Pancreas (tissue), 10 donors: ENCODE data around the gene PABPN1L. TPM values are rescaled to one million over a fixed set of nuclear protein-coding genes. Genes with fewer than 3 reads are reported as not detected.

Experiments used
- ATAC-seq, 4 donors: fragments of 200-7000 bp; cut with Tn5 transposase; one replicate each; pipeline versions ENCODE4 v1.8.0 to v1.9.1; 2020; ENCODE audit warnings: mild to moderate bottlenecking in 4 of 4, moderate library complexity in 4 of 4
- DNase-seq, 6 donors: peaks; one replicate each; pipeline ENCODE4 v3.0.0-alpha.2; 2020
- FAIRE-seq: peaks from 2 replicates; lab custom pipeline; 2012; peaks lifted over from hg19 to GRCh38; lab: Jason Lieb, UNC
- H3K27ac ChIP-seq, 4 donors: fragments of 200-600 bp; sonication (generic); 1 replicate in 3 of 4; 2 replicates in 1 of 4; pipeline versions ENCODE4 v1.5.0 to v1.8.0; 2020
- H3K27me3 ChIP-seq, 4 donors: fragments of 200-600 bp; one replicate each; pipeline ENCODE4 v1.8.0; 2021
- H3K36me3 ChIP-seq, 3 donors: fragments of 200-600 bp; sonication (generic) in 1 of 3; one replicate each; pipeline versions ENCODE4 v1.5.0 to v1.8.0; 2020 to 2021
- H3K4me1 ChIP-seq, 3 donors: fragments of 200-600 bp; one replicate each; pipeline ENCODE4 v1.8.0; 2021
- H3K4me3 ChIP-seq, 4 donors: fragments of 200-600 bp; sonication (generic) in 2 of 4; one replicate each; pipeline versions ENCODE4 v1.5.0 to v1.8.0; 2020 to 2021
- H3K9me3 ChIP-seq, 4 donors: fragments of 200-600 bp; one replicate each; pipeline ENCODE4 v1.8.0; 2021
- CTCF ChIP-seq, 4 donors: fragments of 200-600 bp; sonication (generic) in 3 of 4; IDR thresholded peaks; one replicate each; pipeline versions ENCODE4 v1.5.0 to v1.8.0; 2021; ENCODE audit warnings: antibody characterized with exemption in 4 of 4
- WGBS, 2 donors: extraction: QIAGEN DNeasy Blood & Tissue Kit; methylation state at CpG; one replicate each; pipeline ENCODE4 v1.1.7; 2013; 5-methylcytosine and 5-hydroxymethylcytosine counted together
- intact Hi-C, 3 donors: fragments of 100-400 bp; cut with DNase I; formaldehyde crosslinking; loops; one replicate each; pipeline versions ENCODE4 v1.11.1 to v1.14.2; 2022
- polyA plus RNA-seq, 2 donors: library from polyadenylated mRNA; stranded (reverse); fragments of 200-250 nt; gene quantifications; one replicate each; pipeline ENCODE4 v1.2.3, GENCODE V29; 2013
- total RNA-seq, 6 donors: library from RNA; stranded (reverse); fragmentation: NEBNext Ultra II Directional in 4 of 6; extraction: Animal tissue kit (Norgen Biotek cat#: 25700) in 4 of 6; gene quantifications; one replicate each; pipeline versions ENCODE4 v1.2.1 to v1.2.4, GENCODE V29; 2021 to 2023
- donor health status: healthy with polysubstance abuse.
- donor health status: DM: no; HTN: no; CAD: no; lungs with moderate emphysema.
- donor health status: DM: no; HTN: no; CAD: no.
- donor health status: control.
- donor health status: control.
- donor health status: Bipolar disorder and iron deficiency.
- donor health status: DM: yes; HTN: yes; CAD: no.
- donor health status: DM: no; HTN: no; CAD: no.
- donor health status: DM: no; HTN: no; CAD: no.
- donor health status: DM: yes; HTN: yes; CAD: no.

Gene PABPN1L
- total and polyA plus RNA-seq, 8 donors, result 0.23 to 0.65 (median 0.35) TPM; not detected in 3

- FAIRE-seq (no peak), ATAC-seq (no peak), DNase-seq (no peak)
- intact Hi-C loops, result no loop called here
- Histone ChIP-seq H3K36me3 (no peaks in the 10 kb centered on the region), H3K4me3 (no peak overlapping the region), H3K27ac (no peak overlapping the region), H3K4me1 (no peaks in the 10 kb centered on the region), H3K27me3 (no peaks in the 10 kb centered on the region), H3K9me3 (no peaks in the 10 kb centered on the region)
- no peak for TF ChIP-seq CTCF (IDR thresholded peaks at IDR 0.05)
- WGBS, 2 donors, result 71 to 74% methylated on average over 24 of the region's 24 CpGs
These were observed 1.3 kb upstream of the PABPN1L start for GRCh38 chr16:88867581-88868246.

GRCh38 chr16:88865742-88866141, 718 bp downstream of the PABPN1L start:
- FAIRE-seq, result no peak
- WGBS, 2 donors, result 75 to 78% methylated on average over 15 of the region's 15 CpGs
- no peak for DNase-seq

GRCh38 chr16:88865310-88865709, 1.1 kb downstream of the PABPN1L start:
- Histone ChIP-seq H3K9me3 (no peaks in the 10 kb centered on the region), H3K27me3 (no peaks in the 10 kb centered on the region), H3K27ac (no peak overlapping the region), H3K4me3 (no peak overlapping the region), H3K4me1 (no peaks in the 10 kb centered on the region), H3K36me3 (peaks cover 0 to 12% (median 3%) of the 10 kb centered on the region in 3 donors)
- TF ChIP-seq CTCF (IDR thresholded peaks at IDR 0.05), result no peak
- 56 to 74% methylated on average over 4 to 14 of the region's 14 CpGs for WGBS, 2 donors
- FAIRE-seq, result no peak
- no peak for DNase-seq
- ATAC-seq, result no peak
- intact Hi-C loops, result no loop called here

More at GRCh38 chr16:88865742-88866141, 718 bp downstream of the PABPN1L start:
- peaks cover 0 to 8% (median 0%) of the 10 kb centered on the region in 3 donors for H3K36me3 ChIP-seq
- H3K9me3 ChIP-seq, result no peaks in the 10 kb centered on the region
- TF ChIP-seq CTCF (IDR thresholded peaks at IDR 0.05), result no peak
- no peak overlapping the region for H3K27ac ChIP-seq
- H3K4me1 ChIP-seq, result no peaks in the 10 kb centered on the region
- H3K27me3 ChIP-seq, result no peaks in the 10 kb centered on the region
- ATAC-seq, result no peak
- intact Hi-C loops, result no loop called here
- H3K4me3 ChIP-seq, result no peak overlapping the region

- Histone ChIP-seq H3K4me1 (no peaks in the 10 kb centered on the region), H3K27me3 (no peaks in the 10 kb centered on the region), H3K4me3 (no peak overlapping the region), H3K36me3 (peaks cover 0 to 20% (median 3%) of the 10 kb centered on the region in 3 donors), H3K27ac (no peak overlapping the region), H3K9me3 (no peaks in the 10 kb centered on the region)
- intact Hi-C loops, result no loop called here
- TF ChIP-seq CTCF (IDR thresholded peaks at IDR 0.05), result no peak
- no peak for ATAC-seq
- DNase-seq, result no peak
- FAIRE-seq, result no peak
- WGBS, 2 donors, result 75 to 78% methylated on average over 18 of the region's 18 CpGs
These were observed 1.9 kb downstream of the PABPN1L start for GRCh38 chr16:88864521-88864920.

- intact Hi-C loops, result no loop called here
These were observed 2.4 kb downstream of the PABPN1L start for GRCh38 chr16:88864099-88864498.

More at GRCh38 chr16:88864099-88864498, 2.4 kb downstream of the PABPN1L start:
- Histone ChIP-seq H3K27me3 (no peaks in the 10 kb centered on the region), H3K9me3 (no peaks in the 10 kb centered on the region), H3K4me3 (no peak overlapping the region), H3K27ac (no peak overlapping the region), H3K36me3 (peaks cover 0 to 24% (median 3%) of the 10 kb centered on the region in 3 donors), H3K4me1 (no peaks in the 10 kb centered on the region)
- DNase-seq (no peak), FAIRE-seq (no peak), ATAC-seq (no peak)
- no peak for TF ChIP-seq CTCF (IDR thresholded peaks at IDR 0.05)
- 69 to 74% methylated on average over 14 to 15 of the region's 15 CpGs for WGBS, 2 donors
